Inflammatory macrophage (primary cell): ENCODE data around the gene NR2F6.
A peak's percentile ranks its signal among the peaks of the same experiment; 100 is the strongest.

Source experiments
- DNase-seq, 2 donors: peaks; one replicate each; pipeline ENCODE4 v3.0.0-alpha.2; 2020 to 2022

Gene NR2F6

GRCh38 chr19:17237747-17238706 lies 7.7 kb downstream of the NR2F6 start:
- no peak for DNase-seq

- DNase-seq: no peak
These were observed 8.7 kb downstream of the NR2F6 start for GRCh38 chr19:17236811-17237543.

- no peak for DNase-seq
These were observed 9.5 kb downstream of the NR2F6 start for GRCh38 chr19:17235971-17236777.

GRCh38 chr19:17235300-17235970 lies 10.3 kb downstream of the NR2F6 start:
- DNase-seq: peak; percentile 46 to 72

DNA sequence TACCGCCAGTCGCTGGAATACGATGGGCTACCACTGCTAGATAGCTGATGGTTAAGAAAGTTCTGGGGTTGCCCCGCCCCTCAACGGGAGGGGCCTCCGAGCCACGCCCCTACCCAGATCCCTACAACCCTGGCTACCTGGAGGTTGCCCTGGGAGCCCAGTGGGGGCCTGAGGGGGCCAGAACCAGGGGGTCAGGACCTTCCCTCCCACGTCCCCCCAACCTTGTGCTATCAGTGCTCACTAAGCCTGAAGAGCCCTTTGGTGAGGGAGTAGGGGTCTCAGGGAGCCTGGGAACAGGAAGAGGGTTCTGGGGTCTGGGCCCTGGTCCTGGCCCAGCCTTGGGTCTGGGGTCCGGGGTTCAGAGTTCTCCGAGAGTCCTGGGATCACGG lies 10.8 kb downstream of the NR2F6 start:
- peak in 1 of 2 donors; percentile 29 for DNase-seq

DNA sequence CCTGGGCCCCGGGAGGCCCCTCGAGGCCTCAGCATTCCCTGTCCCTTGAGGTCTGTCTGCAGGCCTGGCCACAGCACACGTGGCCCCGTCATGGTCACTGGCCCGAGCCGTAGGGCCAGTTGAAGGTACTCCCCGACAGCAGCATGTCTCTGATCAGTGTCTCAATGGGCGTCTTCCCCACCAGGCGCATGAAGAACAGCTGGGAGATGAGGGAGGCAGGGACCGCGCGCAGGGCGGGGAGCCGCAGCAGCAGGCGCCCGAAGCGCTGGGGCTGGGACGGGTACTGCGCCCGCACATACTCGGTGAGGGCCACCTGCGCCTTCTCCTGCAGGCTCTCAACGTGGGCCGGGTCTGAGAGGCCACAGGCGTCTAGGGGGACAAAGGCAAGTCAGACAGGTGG lies 13.5 kb downstream of the NR2F6 start:
- no peak for DNase-seq

- DNase-seq: no peak
These were observed 15.8 kb downstream of the NR2F6 start for GRCh38 chr19:17229890-17230289.

DNA sequence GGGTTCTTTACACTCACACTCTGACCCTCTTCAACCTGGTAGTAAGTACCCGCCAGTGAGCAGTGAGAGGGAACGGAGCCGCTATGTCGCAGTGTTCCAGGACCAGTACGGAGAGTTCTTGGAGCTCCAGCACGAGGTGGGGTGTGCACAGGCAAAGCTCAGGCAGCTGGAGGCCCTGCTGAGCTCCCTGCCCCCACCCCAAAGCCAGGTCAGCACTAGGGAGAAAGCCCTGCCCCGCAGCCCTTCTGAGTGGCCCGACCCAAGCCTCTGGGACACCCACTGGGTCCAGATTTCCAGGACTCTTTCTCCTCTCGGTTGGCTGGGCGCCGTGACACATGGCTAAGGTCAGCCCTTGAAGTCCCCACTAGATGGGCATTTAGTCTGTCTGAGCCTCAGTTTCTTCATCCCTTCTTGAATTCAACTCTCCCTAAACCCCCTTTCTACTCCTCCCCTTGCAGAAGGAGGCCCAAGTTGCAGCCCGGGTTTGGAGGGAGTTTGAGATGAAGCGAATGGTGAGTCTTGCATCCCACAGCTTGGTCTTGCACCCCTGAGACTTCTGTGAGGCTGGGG lies 17.8 kb downstream of the NR2F6 start:
- DNase-seq: no peak

DNA sequence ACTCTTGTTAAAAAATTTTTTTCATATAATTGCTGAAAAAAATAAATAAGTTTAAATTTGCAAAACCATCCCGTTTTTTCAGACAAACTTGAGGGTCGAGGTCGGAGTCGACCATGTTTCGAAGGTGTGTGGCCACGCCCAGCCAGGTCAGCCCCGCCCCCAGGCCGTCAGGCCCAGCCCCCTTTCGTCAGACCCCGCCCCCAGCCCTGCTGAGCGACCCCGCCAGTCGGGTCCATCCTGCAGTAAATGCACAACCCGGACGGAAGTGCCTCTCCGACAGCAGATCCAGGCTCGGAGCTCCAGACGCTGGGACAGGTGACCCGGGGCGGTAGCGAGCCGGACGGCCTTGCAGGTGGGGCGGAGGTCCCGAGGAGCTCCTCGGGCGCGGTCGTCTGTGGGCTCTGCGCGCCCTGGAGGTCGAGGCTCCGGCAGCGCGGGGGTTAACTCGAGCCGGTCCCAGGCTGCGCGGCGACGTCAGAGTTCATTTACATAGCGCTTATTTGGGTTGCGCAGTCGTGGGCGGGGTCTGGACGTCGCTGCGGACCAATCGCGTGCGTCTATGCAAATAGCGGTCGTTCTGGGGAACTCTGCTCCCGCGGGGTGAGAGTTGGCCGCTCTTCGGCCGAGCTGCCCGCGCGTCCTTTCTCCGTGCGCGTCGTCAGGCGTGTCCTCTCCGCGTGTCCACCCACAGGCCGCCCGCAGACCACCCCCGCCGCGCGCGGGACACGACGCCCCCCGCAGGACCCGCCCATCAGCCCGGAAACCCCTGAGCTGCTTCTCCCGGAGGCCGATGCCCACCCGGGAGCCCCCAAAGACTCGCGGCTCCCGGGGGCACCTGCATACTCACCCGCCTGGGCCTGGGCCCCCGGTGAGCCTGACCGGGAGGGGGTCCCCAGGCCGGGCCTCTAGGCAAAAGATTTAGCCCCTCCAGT lies 19.5 kb downstream of the NR2F6 start, which contains the start of gene OCEL1:
Gene OCEL1 (plus strand): TSS at position 225 of the 932 bp plus-strand sequence. CDS start 22 bp downstream, at position 247.
- DNase-seq: peak; percentile 99 to 100

DNA sequence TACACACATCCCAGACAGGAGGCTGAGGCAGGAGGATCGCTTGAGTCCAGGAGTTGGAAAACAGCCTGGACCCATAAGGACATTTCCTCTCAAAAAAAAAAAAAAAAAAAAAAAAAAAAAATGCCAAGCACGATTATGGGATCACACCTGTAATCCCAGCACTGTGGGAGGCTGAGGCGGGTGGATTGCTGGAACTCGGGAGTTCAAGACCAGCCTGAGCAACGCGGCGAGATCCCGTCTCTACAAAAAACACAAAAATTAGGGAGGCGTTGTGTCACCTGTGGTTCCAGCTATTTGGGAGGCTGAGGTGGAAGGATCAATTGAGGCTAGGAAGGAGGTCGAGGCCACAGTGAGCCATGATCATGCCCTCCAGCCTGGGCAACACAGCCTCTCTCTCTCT lies 20.7 kb downstream of the NR2F6 start:
- no peak for DNase-seq

DNA sequence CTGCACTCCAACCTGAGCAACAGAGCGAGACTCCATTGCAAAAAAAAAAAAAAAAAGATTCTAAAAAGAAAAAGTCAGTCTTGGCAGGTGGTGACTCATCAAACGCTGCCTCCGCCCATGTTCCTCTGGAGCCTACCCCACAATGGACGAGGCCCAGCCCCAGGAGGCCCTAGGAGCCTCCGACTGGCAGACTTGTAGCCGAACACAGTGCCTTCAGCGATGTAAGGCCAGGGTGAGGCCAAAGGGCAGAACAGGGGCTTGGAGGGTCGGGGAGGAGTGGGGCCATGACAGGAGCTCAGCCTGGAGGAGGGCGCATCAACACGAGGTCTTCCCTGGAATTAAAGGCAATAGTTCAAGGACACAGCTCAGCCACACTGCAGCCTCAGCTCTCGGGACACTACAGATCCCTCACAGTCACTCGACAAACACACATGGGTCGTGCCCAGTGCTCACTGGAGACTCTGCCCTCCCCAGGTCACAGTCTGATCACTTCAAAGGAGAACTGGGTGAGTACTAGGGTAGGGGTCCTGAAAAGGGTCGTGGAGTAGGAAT lies 25.4 kb downstream of the NR2F6 start:
- DNase-seq: peak; percentile 18 to 31

DNA sequence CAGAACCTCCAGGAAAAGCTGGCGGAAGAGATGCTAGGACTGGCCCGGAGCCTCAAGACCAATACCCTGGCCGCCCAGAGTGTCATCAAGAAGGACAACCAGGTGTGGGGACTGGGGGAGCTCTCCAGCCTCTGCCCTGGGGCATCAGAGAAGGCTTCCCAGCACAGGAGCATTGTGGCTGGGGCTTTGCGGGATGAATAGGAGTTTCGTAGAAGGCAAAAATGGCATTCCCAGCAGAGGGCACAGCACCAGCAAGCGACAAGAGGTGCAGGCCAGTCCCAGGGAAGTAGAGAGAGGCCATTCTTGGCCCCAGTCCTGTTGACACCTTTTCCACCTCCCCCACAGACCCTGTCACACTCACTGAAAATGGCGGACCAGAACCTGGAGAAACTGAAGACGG lies 26.4 kb downstream of the NR2F6 start:
- no peak for DNase-seq

- no peak for DNase-seq
These were observed 29.6 kb downstream of the NR2F6 start for GRCh38 chr19:17216058-17216670.

DNA sequence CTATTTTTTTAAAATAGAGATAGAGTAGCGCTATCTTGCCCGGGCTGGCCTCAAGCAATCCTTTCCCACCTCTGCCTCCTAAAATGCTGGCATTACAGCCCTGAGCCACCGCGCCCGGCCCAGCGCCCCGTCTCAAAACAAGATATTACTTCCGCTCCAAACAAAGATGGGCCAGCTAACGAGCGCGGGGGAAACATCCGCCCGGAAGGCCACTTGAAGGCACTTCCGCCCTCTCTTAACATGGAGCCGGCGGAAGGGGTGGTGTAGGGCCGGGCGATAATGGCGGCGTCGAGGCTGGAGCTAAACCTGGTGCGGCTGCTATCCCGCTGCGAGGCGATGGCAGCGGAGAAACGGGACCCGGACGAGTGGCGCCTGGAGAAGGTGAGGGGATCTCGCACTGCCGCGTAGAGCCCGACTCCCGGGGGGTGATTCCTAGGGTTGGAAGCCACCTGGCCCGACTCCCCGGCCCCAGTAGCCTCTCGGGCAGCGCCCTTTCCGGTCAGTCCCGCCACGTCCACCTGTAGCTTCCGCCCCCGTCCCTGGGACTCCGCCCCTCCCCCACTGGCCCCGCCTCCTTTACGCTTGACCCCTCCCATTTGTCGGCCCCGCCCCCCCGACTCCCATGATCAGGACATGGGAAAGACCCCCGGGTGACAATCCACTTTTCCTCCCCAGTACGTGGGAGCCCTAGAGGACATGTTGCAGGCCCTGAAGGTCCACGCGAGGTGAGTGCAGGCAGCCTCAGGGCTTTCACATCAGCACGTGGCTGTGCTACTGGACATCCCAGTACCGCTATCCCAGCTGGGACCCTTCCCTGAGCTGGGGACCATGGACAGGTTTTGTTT lies 30.4 kb downstream of the NR2F6 start, which contains the start of gene USE1:
Gene USE1 (plus strand): TSS at position 231 of the 845 bp plus-strand sequence. CDS start 49 bp downstream, at position 280.
- peak; percentile 89 to 91 for DNase-seq

DNA sequence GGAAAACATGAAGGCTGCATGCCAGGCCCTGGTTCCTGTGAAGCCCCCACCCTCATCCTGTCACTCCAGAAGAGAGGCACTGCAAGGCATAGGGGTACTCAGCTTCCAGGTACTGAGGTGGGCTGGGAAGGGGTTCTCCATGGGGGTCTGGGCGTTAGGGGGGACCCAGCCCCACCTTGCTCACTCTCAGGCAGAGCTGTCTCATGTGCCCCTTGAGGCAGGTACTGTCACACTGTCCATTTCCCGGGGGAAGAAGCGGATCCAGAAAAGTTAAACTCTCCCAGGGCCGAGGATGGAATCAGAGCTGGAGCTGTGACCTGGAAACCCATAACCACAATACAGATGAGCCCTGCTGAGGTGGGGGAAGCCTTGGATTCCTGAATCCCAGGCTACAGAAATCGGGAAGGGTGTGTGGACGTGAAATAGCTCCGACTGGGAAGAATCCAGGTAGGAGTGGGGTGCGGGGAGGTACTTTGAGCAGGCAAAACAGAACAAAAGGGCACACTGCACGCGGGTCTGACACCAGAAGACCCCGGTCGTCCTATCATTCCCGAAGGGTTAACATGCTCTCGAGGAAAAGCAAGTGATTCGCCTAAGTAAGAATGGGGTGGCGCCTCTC lies 31.1 kb downstream of the NR2F6 start:
- DNase-seq: no peak

GRCh38 chr19:17213334-17213733 lies 32.4 kb downstream of the NR2F6 start:
- no peak for DNase-seq

DNA sequence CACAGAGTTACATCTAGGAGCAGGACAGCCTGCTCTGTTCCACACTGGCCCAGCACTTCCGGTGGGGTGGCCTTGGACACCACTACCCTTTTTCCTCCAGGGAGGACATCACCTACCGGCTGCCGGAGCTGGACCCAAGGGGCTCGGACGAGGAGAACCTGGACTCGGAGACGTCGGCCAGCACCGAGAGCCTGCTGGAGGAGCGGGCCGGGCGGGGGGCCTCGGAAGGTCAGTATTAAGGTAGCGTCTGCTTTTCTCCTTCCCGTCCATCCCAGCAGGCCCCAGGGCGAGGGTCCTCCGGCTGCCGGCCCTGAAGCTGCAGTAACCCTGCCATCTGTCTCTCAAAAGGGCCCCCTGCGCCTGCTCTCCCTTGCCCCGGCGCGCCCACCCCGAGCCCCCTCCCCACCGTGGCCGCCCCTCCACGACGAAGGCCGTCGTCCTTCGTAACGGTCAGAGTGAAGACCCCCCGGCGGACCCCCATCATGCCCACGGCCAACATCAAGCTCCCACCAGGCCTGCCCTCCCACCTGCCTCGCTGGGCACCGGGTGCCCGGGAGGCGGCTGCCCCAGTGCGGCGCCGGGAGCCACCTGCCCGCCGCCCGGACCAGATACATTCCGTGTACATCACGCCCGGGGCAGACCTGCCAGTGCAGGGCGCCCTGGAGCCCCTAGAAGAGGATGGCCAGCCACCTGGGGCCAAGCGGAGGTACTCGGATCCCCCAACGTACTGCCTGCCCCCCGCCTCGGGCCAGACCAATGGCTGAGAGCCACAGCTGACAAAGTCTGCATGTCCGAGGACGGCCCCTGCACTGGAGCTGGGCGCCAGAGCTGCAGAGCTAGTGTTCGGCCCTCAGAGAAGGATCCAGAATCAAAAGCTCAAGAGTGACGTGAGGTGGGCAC lies 33.9 kb downstream of the NR2F6 start:
- DNase-seq: no peak
